HUES48 (cell line): ENCODE measurements around the gene ALPI.

Experiments used
- H3K27ac ChIP-seq: one replicate; pipeline ENCODE4 v1.7.0; 2013; ENCODE audit warnings: low read depth, low read length, inconsistent platforms
- H3K27me3 ChIP-seq: 2 replicates; pipeline ENCODE4 v1.6.1; 2013; ENCODE audit warnings: mild to moderate bottlenecking, low read length; ENCODE audit not compliant: control insufficient read depth, insufficient read depth
- H3K36me3 ChIP-seq: 2 replicates; pipeline ENCODE4 v1.6.1; 2013; ENCODE audit warnings: low read length; ENCODE audit not compliant: control insufficient read depth, insufficient read depth
- H3K4me1 ChIP-seq: 2 replicates; pipeline ENCODE4 v1.6.1; 2013; ENCODE audit warnings: mild to moderate bottlenecking, low read length; ENCODE audit not compliant: control insufficient read depth, insufficient read depth
- H3K4me3 ChIP-seq: 2 replicates; pipeline ENCODE4 v1.5.1; 2013; ENCODE audit warnings: mild to moderate bottlenecking, low read depth, low read length
- H3K9ac ChIP-seq: 2 replicates; pipeline ENCODE4 v1.6.1; 2013; ENCODE audit warnings: mild to moderate bottlenecking, low read depth, low read length, moderate library complexity
- H3K9me3 ChIP-seq: 2 replicates; pipeline ENCODE4 v1.6.1; 2013; ENCODE audit warnings: low read length; ENCODE audit not compliant: control insufficient read depth, insufficient read depth

Gene ALPI

DNA sequence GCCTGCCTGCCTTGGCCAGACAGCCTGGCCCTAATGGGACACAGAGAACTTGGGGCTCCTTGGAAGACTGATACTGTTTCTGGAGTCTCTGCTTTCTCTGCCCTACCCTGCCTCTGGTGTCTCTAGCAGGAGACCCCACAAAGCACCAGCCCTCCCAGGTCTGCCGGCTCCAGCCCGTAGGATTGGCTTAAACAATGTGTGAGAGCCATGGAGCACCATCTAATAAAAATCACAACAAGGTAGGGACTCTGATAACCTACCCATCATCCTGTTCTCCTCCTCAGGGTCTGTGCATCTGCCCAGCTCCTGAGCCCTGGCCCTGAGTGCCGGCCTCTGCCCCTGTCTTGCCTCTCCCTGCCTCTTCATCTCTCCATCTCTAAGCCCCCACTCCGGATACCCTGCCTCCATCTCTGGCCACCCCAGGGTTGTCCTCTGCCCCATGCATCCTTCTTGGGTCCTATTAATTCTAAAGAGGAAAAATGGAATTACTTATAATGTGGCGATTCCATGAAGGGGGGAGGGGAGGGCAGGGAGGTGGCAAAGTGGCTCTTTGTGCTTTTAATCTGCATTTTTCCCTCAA is 32.9 kb downstream of the ALPI start:
- no peak overlapping the region for H3K9ac ChIP-seq
- H3K4me3 ChIP-seq = no peak overlapping the region; the same call in 1 of the 2 replicates
- H3K27ac ChIP-seq = no peak overlapping the region
- H3K9me3 ChIP-seq = no peaks in the 10 kb centered on the region
- no peaks in the 10 kb centered on the region for H3K36me3 ChIP-seq
- peaks cover 24% of the 10 kb centered on the region for H3K4me1 ChIP-seq
- peaks cover 66% of the 10 kb centered on the region for H3K27me3 ChIP-seq

DNA sequence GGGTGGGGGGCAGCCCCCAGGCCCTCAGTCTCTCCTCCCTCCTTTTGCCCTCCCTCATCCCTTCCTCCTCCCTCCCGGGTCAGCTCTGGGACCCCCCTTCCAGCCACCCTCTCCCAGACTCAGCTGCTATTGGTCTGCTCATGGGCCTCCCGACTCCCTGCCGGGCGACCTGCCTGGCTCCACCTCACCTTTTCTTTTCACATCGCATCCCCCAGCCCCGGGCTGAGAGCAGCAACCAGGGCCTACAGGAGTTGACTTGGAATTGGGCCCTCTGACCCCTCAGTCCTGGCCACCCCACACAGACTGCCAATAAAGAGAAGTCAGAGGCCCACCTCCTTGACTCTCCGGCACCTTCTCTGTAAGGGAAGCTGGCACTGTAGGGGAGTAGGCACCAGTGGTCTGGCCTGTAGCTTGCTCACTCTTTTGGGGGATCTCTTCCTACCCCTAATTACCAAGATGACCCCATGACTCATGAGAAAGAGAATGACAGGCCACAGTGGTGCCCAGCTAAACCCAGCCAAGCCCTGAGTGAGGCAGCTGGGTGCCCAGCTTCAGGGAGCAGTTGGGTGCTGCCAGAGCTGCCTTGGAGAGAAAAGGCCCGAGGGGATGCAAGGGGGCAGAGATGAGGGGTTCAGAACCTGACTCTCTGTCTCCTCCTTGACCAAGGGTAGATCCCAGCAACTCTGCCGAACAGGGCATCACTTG is 33.7 kb downstream of the ALPI start:
- H3K27ac ChIP-seq = no peak overlapping the region
- peaks cover 57% of the 10 kb centered on the region for H3K27me3 ChIP-seq
- no peak overlapping the region for H3K4me3 ChIP-seq
- H3K4me1 ChIP-seq = peaks cover 26% of the 10 kb centered on the region
- no peak overlapping the region for H3K9ac ChIP-seq
- H3K36me3 ChIP-seq = no peaks in the 10 kb centered on the region
- no peaks in the 10 kb centered on the region for H3K9me3 ChIP-seq

DNA sequence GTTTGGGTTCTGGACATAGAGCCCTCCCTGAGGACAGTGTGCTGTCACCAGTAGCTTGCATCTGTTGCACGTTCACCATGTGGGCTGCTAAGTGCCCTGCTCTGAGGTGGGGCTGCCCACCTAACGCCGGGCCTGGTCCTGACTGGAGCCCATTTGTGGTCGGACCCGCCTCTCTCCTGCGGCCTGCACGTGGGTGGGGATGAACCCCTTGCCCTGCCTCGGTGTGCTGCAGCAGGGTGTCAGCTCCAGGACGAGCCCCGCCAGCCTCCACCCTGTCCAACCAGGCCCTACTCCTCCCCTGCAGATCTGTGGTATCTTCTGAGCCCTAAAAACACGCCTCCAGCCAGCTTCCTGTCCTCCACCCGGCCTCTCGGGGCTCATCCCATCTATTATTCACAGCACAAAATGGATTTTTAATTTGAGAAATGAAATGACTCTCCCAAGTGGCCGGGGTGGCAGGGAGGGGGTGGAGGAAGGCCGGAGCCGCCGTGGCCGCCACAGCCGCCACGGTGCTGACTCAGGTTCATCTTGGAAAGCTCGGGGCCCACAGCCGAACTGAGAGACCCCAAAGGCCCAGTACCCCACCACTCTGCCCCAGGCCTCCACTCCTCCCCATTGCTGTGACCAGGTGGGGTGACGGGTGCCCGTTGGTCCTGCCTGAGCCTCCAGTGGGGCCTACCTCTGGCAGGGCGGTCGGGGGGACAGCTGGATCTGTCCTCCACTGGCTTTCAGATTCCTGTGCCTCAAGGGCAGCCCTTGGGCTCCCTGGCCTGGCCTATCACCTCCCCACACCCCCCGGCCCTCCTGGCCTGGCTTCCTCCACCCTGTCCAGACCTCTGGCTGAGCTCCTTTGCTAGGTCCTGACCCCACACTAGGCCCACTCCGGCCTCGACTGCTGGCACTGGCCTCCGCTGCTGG is 34.5 kb downstream of the ALPI start:
- Histone ChIP-seq H3K27ac (no peak overlapping the region), H3K4me3 (no peak overlapping the region), H3K9me3 (no peaks in the 10 kb centered on the region), H3K36me3 (no peaks in the 10 kb centered on the region), H3K4me1 (peaks cover 26% of the 10 kb centered on the region), H3K27me3 (peaks cover 49% of the 10 kb centered on the region), H3K9ac (no peak overlapping the region)

GRCh38 chr2:232491139-232491780 is 35.3 kb downstream of the ALPI start:
- no peaks in the 10 kb centered on the region for H3K9me3 ChIP-seq
- H3K4me3 ChIP-seq = no peak overlapping the region
- H3K27me3 ChIP-seq = peaks cover 41% of the 10 kb centered on the region
- no peak overlapping the region for H3K9ac ChIP-seq
- peaks cover 26% of the 10 kb centered on the region for H3K4me1 ChIP-seq
- no peaks in the 10 kb centered on the region for H3K36me3 ChIP-seq
- H3K27ac ChIP-seq = no peak overlapping the region

DNA sequence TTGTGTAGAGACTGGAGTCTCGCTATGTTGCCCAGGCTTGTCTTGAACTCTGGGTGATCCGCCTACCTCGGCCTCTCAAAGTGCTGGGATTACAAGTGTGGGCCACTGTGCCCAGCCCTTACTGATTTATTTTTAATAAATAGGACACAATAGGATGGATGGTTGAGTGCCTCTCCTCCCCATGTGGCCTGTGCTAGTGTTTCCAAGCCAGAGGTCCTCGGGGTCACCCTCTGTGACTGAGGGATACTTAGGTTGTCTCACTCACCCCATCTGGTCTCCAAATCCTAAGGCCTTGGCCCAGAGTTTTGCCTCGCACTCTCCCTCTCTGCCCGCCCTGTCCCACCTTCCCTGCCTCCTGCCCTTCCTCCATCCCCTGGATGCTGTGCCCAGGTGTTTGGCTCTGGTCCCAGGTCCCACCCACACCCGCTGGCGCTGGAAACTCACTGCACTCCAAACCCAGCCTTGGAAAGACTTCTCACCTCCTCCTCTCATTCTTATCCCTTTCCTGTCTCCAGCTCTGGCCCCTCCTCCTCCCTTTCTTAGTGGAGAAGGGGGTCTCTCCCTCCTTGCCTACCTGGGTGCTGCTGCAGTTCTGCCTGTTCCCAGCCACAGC is 36.4 kb downstream of the ALPI start:
- no peaks in the 10 kb centered on the region for H3K36me3 ChIP-seq
- H3K27ac ChIP-seq = no peak overlapping the region
- H3K4me1 ChIP-seq = peaks cover 26% of the 10 kb centered on the region
- H3K27me3 ChIP-seq = peaks cover 30% of the 10 kb centered on the region
- no peak overlapping the region for H3K9ac ChIP-seq
- H3K9me3 ChIP-seq = no peaks in the 10 kb centered on the region
- no peak overlapping the region for H3K4me3 ChIP-seq

DNA sequence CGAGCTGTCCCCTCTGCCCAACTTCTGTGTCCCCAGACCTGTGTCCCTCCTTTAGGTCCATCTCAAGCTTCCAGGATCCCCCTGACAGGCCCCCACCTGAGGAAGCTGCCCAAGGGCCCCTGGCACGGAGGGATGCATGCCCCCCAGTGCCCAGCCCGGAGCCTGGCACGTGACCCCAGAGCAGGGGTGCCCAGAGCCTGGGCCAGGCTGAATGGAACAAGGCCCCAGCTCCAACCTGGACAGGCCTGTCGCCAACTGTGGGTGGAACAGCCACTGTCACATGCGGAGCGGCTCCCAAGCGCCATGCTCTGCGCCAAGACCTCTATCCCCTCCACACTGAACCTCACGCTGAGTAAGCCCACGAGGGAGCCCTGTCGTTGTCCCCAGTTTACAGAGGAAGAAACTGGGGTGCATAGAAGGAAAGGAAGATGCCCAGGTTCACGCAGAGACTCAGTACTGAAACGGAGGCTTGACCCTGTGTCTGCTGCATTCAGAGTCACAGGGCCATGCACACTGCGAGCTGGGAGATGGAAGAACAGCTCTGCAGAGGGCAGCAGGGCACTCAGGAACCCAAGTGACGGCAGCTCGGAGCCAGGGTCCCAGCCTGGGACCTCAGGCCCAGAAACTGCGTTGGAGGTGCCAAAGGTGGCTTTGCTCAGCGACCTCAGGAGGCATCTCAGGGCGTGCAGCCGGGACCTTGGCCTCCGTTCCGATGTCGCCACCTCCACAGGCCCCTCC is 37.2 kb downstream of the ALPI start:
- H3K9ac ChIP-seq = no peak overlapping the region
- peaks cover 24% of the 10 kb centered on the region for H3K4me1 ChIP-seq
- H3K4me3 ChIP-seq = no peak overlapping the region
- H3K36me3 ChIP-seq = no peaks in the 10 kb centered on the region
- no peaks in the 10 kb centered on the region for H3K9me3 ChIP-seq
- H3K27me3 ChIP-seq = peaks cover 23% of the 10 kb centered on the region
- no peak overlapping the region for H3K27ac ChIP-seq

GRCh38 chr2:232493701-232494474 is 37.9 kb downstream of the ALPI start:
- peaks cover 17% of the 10 kb centered on the region for H3K4me1 ChIP-seq
- no peak overlapping the region for H3K4me3 ChIP-seq
- no peaks in the 10 kb centered on the region for H3K9me3 ChIP-seq
- H3K9ac ChIP-seq = no peak overlapping the region
- H3K27me3 ChIP-seq = peaks cover 16% of the 10 kb centered on the region
- H3K36me3 ChIP-seq = no peaks in the 10 kb centered on the region
- H3K27ac ChIP-seq = no peak overlapping the region

- Histone ChIP-seq H3K4me1 (peaks cover 11% of the 10 kb centered on the region), H3K4me3 (no peak overlapping the region), H3K27ac (no peak overlapping the region), H3K36me3 (no peaks in the 10 kb centered on the region), H3K9me3 (no peaks in the 10 kb centered on the region), H3K9ac (no peak overlapping the region), H3K27me3 (peaks cover 9% of the 10 kb centered on the region)
Observed at GRCh38 chr2:232494542-232494941, 38.6 kb downstream of the ALPI start.

DNA sequence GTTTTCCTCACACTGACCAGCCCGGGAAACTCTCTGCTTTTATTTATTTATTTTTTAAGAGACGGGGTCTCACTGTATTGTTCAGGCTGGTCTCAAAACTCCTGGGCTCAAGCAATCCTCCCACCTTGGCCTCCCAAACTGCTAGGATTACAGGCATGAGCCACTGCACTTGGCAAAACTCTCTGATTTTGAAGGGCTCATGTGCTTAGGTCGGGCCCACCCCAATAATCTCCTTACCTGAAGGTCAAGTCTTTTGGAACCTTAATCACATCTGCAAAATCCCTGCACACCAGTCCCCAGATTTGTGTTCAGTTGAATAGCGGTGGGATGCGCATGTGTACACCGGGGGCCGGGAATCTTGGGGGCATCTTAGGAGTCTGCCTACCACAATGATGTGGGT is 39.3 kb downstream of the ALPI start:
- no peak overlapping the region for H3K9ac ChIP-seq
- no peak overlapping the region for H3K27ac ChIP-seq

More for the DNA sequence above, 39.3 kb downstream of the ALPI start:
- Histone ChIP-seq H3K9me3 (no peaks in the 10 kb centered on the region), H3K27me3 (peaks cover 2% of the 10 kb centered on the region; the same call in 1 of the 2 replicates), H3K36me3 (no peaks in the 10 kb centered on the region), H3K4me3 (no peak overlapping the region), H3K4me1 (peaks cover 5% of the 10 kb centered on the region; the same call in 1 of the 2 replicates)
